HG03135 (cell line): ENCODE results near the gene IL1RAPL1.

ENCODE experiments used
- ATAC-seq: cut with Tn5 transposase; IDR thresholded peaks from one replicate; pipeline ENCODE4 v1.9.1; 2021; ENCODE audit warnings: mild to moderate bottlenecking, moderate library complexity; ENCODE audit not compliant: unreplicated experiment

IL1RAPL1 gene

DNA sequence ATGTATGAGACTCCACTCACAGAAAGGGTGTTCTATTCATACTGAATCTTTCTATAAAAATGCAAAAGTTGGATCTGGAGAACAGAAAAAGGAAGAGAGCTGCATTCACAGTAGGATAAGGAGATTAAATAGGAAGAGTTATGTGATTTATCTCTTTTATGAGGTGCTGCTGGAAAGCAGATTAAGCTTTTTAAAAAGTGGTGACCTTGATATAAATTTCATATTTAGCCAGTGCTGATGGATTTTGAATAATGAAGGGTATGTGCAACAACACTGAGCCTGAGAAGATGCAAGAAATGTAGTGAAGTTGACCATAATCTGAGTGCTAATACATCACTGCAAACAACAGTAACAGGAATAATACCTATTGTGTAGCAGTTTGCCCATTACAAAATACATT is 795.6 kb downstream of the IL1RAPL1 start:
- no peak for ATAC-seq

DNA sequence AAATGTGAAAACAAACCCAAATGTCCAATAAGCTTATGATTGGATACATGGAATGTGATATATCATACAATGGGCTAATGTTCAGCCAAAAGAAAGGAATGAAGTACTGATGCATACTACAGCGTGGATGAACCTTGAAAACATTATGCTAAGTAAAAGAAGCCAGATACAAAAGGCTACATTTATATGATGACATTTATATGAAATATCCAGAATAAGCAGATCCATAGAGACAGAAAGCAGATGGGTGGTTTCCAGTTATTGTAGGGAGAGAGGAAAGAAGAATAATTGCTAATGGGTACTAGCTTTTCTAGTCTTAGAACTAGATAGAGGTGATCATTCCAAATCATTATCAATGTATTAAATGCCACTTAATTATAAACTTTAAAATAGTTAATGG is 801.3 kb downstream of the IL1RAPL1 start:
- no peak for ATAC-seq

DNA sequence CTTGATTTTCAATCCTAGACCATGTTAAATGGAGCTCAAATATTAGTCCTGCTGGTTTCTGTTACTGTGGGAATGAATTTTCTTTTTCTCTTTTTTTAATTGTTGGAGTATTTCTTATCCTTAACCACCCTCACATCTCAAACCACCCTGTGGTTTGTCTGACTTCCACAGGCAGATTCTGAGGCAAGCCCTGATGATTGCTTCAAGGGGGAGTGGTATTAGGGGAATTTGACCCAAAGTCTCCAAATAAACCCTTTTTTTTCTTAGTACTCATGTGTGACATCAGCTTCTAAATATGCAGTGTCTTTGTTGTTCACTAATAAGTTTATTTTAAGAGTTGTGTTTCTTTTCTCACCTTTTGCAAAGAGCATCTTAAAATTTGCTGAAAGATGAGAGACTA is 810.3 kb downstream of the IL1RAPL1 start:
- no peak for ATAC-seq

DNA sequence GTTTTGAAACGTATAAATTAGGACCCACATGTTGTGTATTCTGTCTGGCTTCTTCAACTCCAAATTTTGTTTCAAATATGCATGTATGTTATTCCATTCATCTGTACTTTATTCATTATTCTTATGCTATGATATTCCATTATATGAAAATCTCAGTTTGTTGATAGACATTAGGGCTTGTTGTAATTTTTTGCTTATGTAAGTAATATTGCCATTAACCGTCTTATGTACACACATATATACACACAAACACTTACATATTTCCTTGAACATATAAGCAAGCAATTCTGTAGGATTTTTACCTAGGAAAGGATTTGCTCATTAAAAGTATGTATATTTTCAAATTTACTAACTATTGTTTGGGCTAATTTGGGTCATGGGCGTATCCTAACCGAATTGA is 820.1 kb downstream of the IL1RAPL1 start:
- ATAC-seq = no peak

DNA sequence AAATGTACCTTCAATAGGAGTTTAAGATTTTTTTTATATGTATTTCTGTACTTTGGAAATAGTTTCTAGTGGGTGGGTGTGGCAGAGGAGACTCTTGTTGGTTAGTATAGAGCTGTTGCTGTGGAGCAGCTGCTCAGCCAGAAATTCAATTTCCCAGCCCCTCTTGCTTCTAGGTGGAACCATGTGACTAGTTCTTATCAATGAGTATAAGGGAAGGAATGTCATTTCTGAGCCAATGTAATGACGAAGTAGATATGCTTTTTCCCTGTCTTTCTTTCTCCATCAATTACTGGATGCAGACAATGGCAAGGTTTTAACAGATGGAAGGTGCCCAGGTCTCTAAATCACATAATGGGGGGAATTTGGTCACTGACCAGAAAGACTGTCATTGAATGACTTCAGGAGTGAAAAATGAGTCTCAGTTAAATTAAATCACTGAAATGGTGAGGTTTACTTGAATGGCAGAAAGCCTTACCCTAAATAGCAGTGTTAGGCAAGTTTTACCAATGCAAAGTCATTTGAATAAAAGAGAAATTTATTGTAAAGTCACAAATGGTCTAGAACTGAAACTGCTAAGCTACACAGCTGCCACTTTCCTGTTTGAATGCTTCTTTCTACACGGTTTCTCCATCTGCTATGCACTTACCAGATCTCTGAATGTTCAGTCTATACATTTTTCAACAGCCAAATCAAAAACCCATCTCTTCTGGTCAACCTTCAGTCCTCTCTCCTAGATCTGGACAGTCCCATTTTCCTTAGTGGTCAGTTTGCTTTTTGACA is 832.7 kb downstream of the IL1RAPL1 start:
- ATAC-seq = no peak

DNA sequence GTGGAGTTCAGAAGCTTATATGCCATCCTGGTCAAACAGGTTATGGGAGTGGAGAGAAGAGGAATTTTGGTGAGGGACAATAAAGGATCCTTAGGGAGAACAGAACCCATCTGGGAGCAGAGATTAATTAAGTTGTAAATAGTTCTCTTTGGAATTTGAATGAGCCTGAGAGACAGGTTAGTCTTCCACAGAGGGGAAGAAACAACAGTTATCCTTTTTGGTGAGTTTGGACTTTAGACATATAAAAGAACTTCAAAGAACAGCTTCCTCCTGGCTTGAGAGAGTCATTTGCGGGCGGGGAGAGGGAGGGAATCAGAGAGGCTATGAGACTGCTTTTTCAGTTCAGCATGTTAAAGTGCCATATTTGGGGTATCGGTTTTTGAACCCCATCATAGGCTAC is 834.8 kb downstream of the IL1RAPL1 start:
- ATAC-seq = no peak

DNA sequence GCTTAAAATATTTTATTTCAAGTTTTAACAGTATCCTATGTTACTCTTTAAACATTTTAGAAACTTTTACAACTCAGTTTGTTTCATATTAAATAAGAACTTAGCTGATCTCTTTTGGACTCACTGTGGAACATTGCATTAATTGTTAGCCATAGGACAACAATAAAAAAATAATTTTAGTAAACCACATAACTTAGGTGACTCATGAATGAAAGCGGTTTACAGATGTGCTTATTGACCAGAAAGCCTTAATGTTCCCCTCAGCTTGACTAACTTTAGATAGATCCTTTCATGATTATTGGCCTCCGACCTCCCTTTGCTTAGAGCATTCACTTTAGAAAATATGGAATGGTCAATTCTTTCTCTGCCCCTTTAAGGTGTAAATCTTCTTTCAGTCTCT is 844.6 kb downstream of the IL1RAPL1 start:
- ATAC-seq = no peak

DNA sequence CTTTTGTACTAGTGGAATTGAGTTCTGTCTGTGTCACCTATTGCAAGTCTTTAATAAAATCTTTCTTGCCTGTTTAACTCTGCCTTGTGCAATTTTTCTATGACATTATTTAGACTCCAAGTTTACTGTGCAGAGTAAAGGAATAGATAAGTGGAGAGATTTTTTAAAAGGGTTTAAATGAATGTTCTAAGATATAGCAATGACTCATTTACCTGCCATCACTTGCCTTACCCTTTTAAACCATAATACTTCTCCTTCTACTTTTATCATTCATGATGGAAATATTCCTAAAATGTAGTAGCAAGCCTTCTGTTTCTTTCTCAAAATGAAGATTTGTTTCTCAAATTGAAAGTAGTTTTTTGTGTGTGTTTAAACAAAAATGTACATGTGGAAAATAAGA is 845.3 kb downstream of the IL1RAPL1 start:
- ATAC-seq = no peak

DNA sequence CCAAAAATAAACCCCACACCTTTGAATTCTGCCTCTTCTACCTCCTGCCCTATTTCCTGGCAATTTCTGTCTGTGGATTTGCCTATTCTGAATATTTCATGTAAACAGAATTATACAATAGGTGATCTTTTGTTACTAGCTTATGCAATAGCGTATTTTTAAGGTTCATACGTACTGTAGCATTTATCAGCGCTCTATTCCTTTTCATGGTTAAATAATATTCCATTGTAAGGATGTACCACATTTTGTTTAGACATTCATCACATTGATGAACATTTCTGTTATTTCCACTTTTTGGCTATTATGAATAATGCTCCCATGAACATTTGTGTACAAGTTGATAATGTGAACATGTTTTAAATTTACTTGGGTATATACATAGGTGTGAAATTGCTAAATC is 847.7 kb downstream of the IL1RAPL1 start:
- no peak for ATAC-seq

DNA sequence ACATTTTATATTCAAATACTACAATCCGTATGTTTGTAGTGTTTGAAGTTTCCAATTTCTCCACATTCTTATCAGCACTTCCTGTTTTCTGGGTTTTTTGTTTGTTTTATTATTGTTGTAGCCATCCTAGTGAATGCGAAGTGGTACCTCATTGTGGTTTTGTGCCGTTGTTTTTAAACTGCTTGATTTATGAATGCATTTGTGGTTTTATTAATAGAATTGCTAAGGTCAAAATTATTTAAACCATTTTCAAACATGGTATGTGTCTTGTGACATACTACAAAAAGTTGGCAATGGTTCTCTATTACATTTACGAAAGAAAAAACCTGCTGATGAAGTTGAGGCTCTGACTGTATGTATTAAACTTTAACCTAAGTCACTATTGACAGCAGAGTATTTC is 848.1 kb downstream of the IL1RAPL1 start:
- no peak for ATAC-seq

DNA sequence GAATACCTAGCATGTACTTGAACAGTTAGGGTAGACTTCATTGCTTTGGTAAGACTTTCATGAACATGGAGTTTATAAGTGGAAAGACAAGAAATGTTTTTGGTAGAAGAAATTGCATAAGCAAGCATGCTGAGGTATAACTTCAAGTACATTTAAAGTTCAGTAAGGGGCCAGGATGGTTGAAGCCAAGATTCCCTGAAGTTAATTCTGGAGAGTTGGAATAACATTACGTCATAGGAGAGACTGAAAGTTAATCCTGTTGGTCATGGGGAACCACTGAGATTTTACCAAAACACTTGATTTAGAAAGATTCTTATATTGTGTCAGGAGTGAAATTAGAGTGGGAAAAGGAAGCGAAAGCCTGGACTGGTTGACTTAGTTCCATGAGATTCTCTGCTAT is 860.6 kb downstream of the IL1RAPL1 start:
- no peak for ATAC-seq

DNA sequence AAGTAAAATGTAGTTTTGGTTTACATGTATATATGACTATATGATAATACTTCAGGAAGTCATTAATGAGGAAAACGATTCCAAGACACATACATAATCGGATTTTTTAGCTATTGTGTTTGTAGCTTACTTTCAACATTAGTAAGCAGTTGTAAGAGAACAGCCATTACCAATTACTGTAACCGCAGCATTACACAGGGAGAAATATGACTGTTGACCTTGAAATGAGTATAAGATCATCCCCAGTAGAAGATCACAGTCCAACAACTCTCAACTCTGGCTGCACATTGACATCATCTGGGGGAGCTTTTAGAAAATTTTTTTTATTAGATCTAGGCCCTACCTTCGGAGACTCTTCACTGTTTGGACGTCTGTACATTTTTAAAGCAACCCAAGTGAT is 866.1 kb downstream of the IL1RAPL1 start:
- no peak for ATAC-seq

DNA sequence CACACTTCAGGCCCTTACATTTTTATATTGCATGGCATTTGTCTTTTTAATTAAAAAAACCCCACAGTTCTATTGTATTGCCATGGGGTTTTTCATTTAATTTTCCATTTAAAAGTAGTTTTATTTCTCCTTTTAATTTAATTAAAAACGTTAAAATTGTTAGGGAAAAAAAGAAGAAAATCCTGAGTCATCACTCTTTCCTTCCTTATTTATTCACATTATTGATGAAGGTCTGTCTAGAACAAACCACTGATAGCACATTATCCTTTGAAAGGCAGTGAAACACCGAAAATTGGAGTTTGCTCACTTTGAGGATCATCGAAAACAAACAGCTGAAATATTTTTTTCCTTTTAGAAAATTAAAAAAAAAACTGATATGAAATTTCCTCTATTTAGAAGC is 868.5 kb downstream of the IL1RAPL1 start:
- ATAC-seq = no peak

DNA sequence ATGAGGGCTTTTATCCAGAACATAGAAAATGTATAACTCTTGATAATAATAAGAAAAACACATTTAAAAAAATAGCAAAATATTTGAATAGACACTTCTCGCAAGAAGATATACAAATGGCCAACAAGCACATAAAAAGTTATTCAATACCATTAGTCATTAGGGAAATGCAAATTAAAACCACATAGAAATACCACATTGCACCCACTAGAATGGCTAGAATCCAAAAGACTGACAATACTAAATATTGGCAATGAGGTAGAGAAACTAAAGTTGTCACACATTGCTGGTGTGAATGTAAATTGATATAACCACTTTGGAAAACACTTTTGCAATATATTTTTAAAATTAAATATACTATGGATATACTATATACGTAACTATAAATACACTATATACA is 873.8 kb downstream of the IL1RAPL1 start:
- no peak for ATAC-seq

DNA sequence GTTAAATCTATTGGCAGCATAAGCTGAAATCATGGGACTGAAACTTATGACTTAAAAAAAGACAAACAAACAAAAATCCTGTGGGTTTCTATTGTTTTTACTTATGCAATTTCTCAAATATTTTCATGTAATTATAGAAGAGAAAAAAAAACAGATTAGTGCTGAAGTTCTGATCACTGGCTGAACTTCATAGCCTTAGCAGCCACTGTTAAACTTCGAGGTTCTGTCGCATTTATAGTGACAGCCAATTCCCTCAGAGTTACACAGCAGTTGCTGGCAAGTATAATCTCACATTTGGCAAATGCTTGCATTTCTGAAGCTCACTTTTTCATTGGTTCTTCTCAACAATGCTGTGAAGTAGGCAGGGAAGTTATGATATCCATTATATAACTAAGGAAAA is 879.2 kb downstream of the IL1RAPL1 start:
- ATAC-seq = no peak

DNA sequence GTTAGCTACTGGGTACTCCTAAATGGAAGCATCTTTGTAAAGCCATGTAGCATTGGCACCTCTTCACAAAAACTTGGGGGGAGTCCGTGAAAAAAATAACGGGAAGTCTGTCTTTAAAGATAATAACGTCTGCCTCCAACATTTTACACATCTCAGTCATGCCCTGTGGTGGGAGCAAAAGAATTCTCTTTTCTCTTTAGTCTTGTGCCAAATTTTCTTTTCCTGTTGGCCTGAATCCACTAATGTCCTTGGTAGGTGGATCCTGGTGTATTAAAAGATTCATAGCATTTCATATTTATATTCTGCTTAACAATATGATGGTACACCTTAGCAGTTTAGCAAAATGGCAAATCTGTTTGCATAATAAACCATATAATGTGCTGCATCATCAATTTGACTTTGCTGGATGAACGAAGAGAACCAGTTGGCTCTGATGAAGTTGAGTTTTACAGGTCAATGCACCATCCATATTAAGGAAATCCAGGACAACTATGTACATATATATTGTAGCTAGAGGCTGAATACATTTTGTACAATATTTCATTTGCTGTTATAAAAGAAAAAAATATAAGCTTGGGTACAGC is 881.8 kb downstream of the IL1RAPL1 start:
- no peak for ATAC-seq

DNA sequence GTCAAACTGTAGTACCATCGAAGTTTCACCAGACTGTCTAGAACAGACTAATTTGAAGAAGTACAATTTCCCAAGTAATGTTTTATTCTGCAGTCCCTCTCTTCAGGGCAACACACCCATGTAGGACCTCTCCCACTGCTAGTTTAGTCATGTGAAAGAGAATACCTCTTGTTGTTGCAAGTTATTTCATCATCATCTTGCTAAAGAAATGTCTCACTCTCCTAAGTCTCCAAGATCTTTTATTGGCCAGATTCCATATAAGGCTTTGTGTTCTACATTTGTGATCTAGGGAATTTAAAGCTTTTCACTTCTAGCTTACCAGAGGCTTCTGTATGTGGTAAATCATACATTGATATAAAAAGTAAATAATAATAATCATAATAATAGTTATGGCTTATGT is 882.8 kb downstream of the IL1RAPL1 start:
- no peak for ATAC-seq

DNA sequence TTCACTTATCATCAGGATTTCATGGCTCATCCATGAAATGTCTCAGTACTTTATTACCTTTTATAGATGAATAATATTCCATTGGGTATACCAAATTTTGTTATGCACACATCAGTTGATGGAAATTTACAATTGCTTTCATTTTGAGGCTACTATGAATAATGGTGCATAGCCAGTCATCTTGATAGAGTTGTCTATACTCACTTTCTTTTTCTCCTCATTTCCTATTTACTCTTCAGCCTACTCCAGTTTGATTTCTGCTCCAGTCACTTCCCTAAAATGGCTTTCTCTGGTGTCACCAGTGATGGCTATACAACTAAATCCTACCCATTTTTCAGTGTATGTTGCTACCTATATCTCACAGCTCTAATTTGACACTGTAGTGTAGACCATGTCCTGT is 884.6 kb downstream of the IL1RAPL1 start:
- ATAC-seq = no peak

DNA sequence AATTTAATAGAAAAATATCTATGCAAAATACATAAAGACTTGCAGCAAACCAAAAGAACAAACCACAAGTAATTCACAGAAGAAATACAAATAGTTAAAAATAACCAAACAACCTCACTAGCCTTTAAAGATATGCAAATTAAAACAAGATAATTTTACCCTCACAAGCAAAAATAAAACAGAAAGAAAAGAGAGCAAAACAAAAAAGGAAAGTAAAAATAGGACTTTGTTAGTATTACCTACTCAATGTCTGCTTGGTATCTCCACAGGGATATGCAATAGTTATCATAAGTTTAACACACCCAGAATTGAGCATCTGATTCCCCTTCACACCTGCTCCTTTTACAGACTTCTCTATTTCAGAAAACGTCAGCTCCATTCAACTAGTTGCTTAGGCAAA is 890.6 kb downstream of the IL1RAPL1 start:
- peak; percentile 50 for ATAC-seq

DNA sequence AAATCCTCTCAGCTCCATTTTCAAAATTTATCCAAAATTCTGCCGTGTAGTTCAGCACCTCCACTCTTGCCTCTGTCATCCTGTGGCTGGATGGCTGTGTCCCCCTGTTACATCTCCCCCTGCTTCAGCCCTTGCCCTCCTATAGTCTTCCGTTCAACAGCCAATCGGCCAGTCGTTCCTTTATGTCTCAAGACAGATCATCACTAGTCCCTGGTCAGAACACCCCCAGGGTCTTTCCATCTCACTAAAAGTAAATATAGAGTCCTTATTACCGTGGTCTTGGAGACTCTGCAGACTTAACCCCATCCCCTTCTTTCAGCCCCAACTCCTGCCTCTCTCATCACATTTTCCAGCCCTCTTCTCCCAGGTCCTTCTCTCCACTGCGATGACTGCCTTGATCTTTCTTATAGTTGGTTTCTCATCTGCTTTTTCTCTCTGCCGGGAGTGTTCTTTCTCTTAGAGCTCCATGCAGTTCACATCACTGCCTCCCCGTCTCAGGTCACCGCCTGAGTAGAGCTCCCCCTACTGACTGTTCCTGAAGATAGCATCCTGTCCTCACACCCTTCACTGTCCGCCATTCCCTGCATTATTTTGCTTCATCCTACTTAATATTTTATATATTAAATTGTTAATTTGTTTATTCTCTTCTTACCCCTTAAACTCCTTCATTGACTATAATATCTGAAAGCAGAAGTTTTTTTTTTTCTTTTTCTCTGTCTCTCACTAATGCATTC is 891.3 kb downstream of the IL1RAPL1 start:
- peak; percentile 82 for ATAC-seq

DNA sequence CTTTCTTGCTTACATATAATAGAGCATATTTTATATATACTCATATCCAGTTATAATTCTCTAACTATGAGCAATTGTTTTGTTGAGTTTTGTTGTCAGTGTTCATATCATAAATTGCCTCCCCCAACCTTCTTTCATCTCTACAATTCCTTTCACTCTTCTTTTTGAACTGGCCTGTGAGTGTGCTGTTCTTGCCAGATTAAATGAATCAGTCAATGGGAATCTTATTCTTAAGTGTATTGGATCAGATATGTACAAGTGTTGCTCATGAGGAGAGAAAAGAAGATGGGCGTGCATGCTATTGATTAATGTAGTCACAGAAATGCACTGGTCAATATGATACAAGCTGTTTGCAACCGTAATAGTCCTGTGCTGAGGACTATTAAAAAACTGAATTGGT is 900.0 kb downstream of the IL1RAPL1 start:
- ATAC-seq = no peak

DNA sequence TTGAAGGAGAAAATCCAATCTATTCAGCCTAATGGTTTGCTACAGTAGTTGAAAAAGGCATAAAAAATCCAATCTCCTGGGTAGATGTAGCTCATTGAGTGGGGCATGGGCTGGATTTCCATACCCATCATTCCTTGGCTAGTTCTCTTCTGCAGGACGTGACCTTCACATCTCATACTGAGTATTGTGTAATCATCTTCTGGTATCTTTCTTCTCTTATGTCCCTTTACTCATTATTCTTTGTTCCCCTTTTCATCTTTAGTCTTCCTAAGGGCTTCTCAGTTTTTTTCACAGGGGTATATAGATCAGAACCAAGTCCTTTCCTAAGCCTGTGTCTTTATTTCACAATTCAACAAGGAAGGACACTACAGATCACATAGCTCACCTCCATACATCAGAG is 900.5 kb downstream of the IL1RAPL1 start:
- ATAC-seq = no peak
